Activated T-helper 1 cell treated with anti-CD3 and anti-CD28 coated beads, Interleukin-12 subunit alpha, Interleukin-12 subunit beta, Interleukin-2, Interleukin-4 antibody, amounts not matched to agents 30 ng/mL and 10 ng/mL and 1 ng/mL, durations not matched to agents 14 hours and 24 hours and 36 hours (primary cell): ENCODE measurements around the gene DCAF5. TPM values are rescaled to one million over a fixed set of nuclear protein-coding genes. Genes with fewer than 3 reads are reported as not detected.

Source experiments
- DNase-seq: peaks from one replicate; pipeline ENCODE4 v3.0.0; 2021; ENCODE audit warnings: low spot score
- H3K27ac Mint-ChIP-seq: one replicate; pipeline ENCODE4 v1.8.0; 2021; ENCODE audit warnings: mild to moderate bottlenecking, mixed read lengths
- H3K27me3 Mint-ChIP-seq: one replicate; pipeline ENCODE4 v1.8.0; 2022; ENCODE audit warnings: mild to moderate bottlenecking, moderate library complexity, mixed read lengths; ENCODE audit not compliant: insufficient read depth
- H3K36me3 Mint-ChIP-seq: one replicate; pipeline ENCODE4 v1.8.0; 2021; ENCODE audit warnings: low read depth, mixed read lengths
- H3K4me1 Mint-ChIP-seq: one replicate; pipeline ENCODE4 v1.8.0; 2021; ENCODE audit warnings: low read depth, mixed read lengths
- H3K4me3 Mint-ChIP-seq: one replicate; pipeline ENCODE4 v1.8.0; 2021; ENCODE audit warnings: mild to moderate bottlenecking, moderate library complexity, mixed read lengths
- H3K9me3 Mint-ChIP-seq: one replicate; pipeline ENCODE4 v1.8.0; 2021; ENCODE audit warnings: mixed read lengths
- intact Hi-C: fragments of 100-400 bp; cut with micrococcal nuclease; formaldehyde crosslinking; loops from one replicate; pipeline ENCODE4 v1.15.1; 2024
- total RNA-seq: library from RNA; stranded (reverse); gene quantifications from 2 replicates; pipeline ENCODE4 v1.2.3, GENCODE V29; 2022

DCAF5 gene
- total RNA-seq, 1 donor from 2014 or later, result 29.7 TPM

DNA sequence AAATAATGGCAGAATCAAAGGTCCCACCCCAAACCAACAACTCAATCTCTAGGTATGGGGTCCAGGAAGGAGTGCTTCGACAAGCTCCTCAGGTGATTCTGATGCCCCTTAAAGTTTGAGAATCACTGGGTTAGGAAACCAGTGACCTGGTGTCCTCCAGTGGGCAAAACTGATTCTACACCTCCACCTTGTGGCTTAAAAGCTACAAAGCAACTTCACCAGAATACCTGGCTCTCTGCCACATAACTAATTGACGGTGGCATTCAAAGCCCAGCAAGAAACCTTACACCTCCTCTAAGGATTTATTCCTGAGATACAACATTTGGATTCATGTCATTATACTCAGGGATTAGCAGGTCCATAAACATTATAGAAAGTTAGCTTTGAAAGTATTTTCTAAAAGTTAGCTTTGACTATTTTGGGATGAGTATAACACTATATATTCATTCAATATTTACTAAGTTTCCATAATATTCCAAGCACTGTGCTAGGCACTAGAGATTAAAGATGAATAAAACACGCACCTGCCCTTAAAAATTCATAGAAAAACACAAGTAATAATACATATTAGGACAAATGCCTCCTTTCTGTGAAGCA, 45.4 kb downstream of the DCAF5 start:
- Mint-ChIP-seq H3K4me1 (no peaks in the 10 kb centered on the region), H3K27ac (no peak overlapping the region), H3K36me3 (peaks cover 19% of the 10 kb centered on the region), H3K9me3 (no peaks in the 10 kb centered on the region), H3K27me3 (no peaks in the 10 kb centered on the region), H3K4me3 (no peak overlapping the region)
- DNase-seq, result no peak
- intact Hi-C loops, result loop anchor here (1.0 to 10.0 kb wide), 3 partner anchors 196 to 1173 kb away; no protein-coding TSS in a partner anchor

DNA sequence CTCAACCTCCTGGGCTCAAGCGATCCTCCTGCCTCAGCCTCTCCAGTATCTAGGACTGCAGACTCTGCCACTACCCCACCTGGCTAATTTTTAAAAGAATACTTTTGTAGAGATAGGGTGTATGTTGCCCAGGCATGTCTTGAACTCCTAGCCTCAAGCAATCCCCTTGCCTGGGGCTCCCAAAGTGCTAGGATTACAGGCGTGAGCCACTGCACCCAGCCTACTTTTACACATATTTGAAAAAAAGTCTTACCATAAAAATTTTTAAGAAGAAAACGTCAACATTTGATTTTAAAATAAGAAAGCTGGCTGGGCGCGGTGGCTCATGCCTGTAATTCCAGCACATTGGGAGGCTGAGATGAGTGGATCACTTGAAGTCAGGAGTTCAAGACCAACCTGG, 46.5 kb downstream of the DCAF5 start:
- H3K36me3 Mint-ChIP-seq, result peaks cover 20% of the 10 kb centered on the region
- intact Hi-C loops, result loop anchor here (10.0 kb wide), 1 partner anchor 1172 kb away; no protein-coding TSS in a partner anchor
- no peak overlapping the region for H3K27ac Mint-ChIP-seq
- no peaks in the 10 kb centered on the region for H3K27me3 Mint-ChIP-seq
- no peaks in the 10 kb centered on the region for H3K9me3 Mint-ChIP-seq
- no peak for DNase-seq
- peaks cover 4% of the 10 kb centered on the region for H3K4me1 Mint-ChIP-seq
- no peak overlapping the region for H3K4me3 Mint-ChIP-seq

- intact Hi-C loops, result loop anchor here (10.0 kb wide), 1 partner anchor 1171 kb away; no protein-coding TSS in a partner anchor
- H3K36me3 Mint-ChIP-seq, result peaks cover 13% of the 10 kb centered on the region
- no peak overlapping the region for H3K4me3 Mint-ChIP-seq
- H3K27ac Mint-ChIP-seq, result no peak overlapping the region
- H3K27me3 Mint-ChIP-seq, result no peaks in the 10 kb centered on the region
- DNase-seq, result no peak
- H3K9me3 Mint-ChIP-seq, result no peaks in the 10 kb centered on the region
- peaks cover 10% of the 10 kb centered on the region for H3K4me1 Mint-ChIP-seq
These were observed 47.6 kb downstream of the DCAF5 start for GRCh38 chr14:69105326-69105725.

DNA sequence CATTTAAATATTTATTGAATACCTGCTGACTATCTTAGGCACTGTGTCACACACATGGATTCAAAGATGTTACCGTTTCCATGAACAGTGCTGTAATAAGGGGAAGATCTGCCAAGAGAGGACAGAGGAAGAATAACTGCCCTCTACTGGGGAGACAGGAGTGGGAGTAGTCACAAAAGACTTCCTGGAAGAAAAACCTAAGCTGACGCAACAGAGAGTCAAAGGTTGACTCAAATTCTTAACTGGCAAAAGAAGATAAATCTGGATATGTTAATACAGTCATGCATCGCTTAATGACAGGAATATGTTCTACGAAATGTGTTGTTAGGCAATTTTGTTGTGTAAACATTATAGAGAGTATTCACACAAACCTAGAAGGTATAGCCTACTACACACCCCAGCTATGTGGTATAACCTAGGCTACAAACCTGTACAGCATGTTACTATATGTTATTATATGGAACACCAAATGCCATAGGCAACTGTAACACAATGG, 51.5 kb downstream of the DCAF5 start:
- Mint-ChIP-seq H3K9me3 (no peaks in the 10 kb centered on the region), H3K27me3 (no peaks in the 10 kb centered on the region), H3K4me1 (peaks cover 10% of the 10 kb centered on the region), H3K36me3 (peaks cover 7% of the 10 kb centered on the region), H3K27ac (no peak overlapping the region), H3K4me3 (no peak overlapping the region)
- no peak for DNase-seq
- intact Hi-C loops, result loop anchor here (1.0 to 10.0 kb wide), 2 partner anchors 190 to 1167 kb away; no protein-coding TSS in a partner anchor

GRCh38 chr14:69097974-69098373, 54.9 kb downstream of the DCAF5 start:
- Mint-ChIP-seq H3K4me3 (no peak overlapping the region), H3K27ac (no peak overlapping the region), H3K36me3 (peaks cover 7% of the 10 kb centered on the region), H3K27me3 (no peaks in the 10 kb centered on the region), H3K9me3 (no peaks in the 10 kb centered on the region), H3K4me1 (peaks cover 19% of the 10 kb centered on the region)
- intact Hi-C loops, result no loop called here
- DNase-seq, result no peak

DNA sequence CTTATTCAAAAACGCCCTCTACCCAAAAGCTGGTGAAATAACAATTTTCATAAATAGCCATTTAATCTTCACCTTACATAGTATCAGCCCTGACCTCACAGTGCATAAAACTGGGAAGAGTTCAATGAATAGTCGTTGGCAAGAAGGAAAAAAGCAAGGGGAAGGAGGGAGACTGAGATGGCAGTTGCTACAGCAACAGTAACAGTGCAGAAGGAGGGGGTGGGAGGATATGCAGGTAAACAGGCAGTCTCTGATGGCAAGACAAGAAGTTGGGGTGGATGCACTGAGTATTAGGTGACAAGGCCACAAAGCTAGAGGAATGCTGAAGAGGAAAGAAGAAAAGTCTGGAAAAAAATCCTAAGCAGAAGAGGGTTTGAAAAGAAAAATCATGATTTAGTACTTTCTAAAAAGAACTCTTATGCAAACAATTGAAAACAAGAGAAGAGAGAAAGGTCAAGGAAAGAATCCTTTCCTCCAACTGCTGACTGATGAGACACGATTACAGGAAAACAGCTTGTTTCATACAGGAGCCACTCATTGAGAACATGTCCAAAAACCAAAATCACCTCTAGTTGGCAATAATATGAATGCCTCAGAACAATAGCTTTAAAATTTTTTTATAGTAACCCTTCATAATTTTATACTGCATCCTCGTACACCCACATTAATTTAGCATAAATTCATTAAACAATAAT, 56.0 kb downstream of the DCAF5 start:
- no peak for DNase-seq
- peaks cover 5% of the 10 kb centered on the region for H3K36me3 Mint-ChIP-seq
- peaks cover 21% of the 10 kb centered on the region for H3K4me1 Mint-ChIP-seq
- intact Hi-C loops, result no loop called here
- H3K9me3 Mint-ChIP-seq, result no peaks in the 10 kb centered on the region
- H3K27ac Mint-ChIP-seq, result no peak overlapping the region
- no peaks in the 10 kb centered on the region for H3K27me3 Mint-ChIP-seq
- no peak overlapping the region for H3K4me3 Mint-ChIP-seq

DNA sequence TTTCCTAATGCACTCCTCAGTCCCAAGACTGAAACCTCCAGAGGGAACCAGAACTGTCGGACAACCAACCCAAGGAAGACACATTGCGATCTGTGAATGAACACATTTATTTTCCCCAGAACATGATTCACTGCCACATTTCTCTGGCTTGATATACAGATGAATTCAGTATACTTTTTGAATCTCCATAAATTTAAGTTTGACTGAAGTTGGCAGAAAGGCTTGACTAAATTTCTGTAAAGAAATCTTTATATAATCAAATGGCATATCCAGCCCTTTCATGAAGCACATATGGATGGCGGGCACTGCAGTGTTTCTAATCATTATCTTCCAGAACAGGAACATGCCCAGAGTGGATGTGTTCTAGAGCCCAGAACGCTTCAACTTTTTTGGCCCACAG, 56.7 kb downstream of the DCAF5 start:
- no peak for DNase-seq
- no peaks in the 10 kb centered on the region for H3K9me3 Mint-ChIP-seq
- H3K36me3 Mint-ChIP-seq, result peaks cover 10% of the 10 kb centered on the region
- peaks cover 15% of the 10 kb centered on the region for H3K4me1 Mint-ChIP-seq
- no peak overlapping the region for H3K27ac Mint-ChIP-seq
- intact Hi-C loops, result no loop called here
- no peak overlapping the region for H3K4me3 Mint-ChIP-seq
- H3K27me3 Mint-ChIP-seq, result no peaks in the 10 kb centered on the region

DNA sequence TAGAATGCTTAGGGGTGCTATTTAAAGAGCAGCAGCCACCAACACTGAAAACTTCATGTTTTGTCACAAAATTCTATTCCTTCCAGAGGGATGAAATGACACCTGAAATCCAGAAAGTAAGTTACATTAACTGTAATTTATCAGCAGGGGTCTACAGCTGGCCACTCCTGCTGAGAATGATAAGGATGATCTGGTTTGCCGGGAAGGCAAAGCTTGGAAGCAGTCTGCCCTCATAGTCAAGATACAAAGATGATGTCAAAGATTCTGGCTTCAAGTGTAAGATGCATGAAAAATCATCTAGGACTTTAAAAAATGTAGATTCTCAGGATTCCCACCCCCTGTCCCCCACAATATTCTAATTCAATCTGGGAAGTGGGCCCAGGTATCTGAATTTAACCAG, 58.4 kb downstream of the DCAF5 start:
- no peak for DNase-seq
- Mint-ChIP-seq H3K27me3 (no peaks in the 10 kb centered on the region), H3K27ac (no peak overlapping the region), H3K4me1 (peaks cover 12% of the 10 kb centered on the region), H3K36me3 (peaks cover 16% of the 10 kb centered on the region), H3K4me3 (no peak overlapping the region), H3K9me3 (no peaks in the 10 kb centered on the region)
- intact Hi-C loops, result no loop called here

DNA sequence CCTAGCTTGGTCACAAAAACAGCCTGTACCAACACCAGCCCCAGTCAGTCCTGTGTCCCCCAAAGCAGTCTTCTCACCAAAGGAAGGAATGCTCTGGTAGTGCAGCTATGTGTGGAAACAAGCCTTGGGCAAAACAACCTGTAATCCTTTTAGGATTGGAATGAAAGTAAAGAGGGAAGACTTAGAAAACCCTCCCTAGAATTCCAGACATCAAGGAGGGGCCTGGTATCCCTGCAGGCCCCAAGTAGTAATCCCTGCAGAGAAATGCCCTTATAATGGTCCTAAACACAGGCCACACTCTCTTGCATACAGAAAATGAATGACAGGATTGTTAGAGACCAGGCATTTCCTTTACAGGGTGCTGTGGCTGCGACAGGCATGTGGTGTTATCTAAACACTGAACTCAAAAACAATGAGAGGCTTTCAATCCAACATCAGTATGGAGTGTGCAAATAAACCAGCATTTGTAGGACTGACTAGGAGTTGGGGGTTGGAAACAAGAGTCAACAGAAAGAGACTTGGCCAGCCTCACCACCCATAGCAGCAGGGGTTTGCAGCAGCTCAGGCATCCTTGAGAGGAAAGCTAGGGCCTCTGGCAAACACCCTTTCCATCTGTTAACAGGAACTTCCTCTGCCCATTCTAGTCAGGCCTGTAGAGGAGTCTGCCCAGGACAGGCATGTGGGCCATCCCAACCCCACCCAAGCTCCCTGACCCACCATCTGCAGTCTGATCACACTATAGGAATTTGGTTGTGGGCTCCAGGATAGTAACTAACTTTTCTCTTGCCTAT, 59.1 kb downstream of the DCAF5 start:
- Mint-ChIP-seq H3K27me3 (no peaks in the 10 kb centered on the region), H3K4me1 (peaks cover 17% of the 10 kb centered on the region), H3K27ac (no peak overlapping the region), H3K9me3 (no peaks in the 10 kb centered on the region), H3K4me3 (no peak overlapping the region), H3K36me3 (peaks cover 16% of the 10 kb centered on the region)
- intact Hi-C loops, result no loop called here
- no peak for DNase-seq

DNA sequence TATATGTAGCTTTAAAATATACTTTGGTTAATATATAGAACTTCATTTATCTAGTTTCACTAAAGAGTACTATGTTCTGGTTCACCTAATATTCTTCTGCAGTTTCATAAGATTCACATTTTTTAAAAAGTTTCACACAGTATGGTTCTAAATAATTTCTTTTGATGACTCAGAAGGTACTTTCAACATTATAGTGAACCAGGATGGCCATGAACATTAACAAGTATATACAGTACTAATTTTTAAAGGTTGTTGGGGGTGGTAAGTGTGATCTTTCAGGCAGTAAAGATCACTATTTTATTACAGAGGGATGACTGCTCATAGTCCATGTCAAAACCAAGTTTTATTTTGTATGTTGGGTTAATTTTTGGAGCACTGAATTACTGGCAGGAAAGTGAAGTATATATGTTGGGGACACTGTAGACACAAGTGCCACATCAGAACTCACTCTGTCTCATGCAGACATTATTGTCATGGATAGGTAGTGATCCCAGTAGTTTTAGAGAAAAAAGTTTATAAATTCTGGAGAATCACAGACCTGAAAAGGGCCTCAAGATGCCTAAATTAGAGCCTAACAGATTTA, 60.0 kb downstream of the DCAF5 start:
- Mint-ChIP-seq H3K27ac (no peak overlapping the region), H3K36me3 (peaks cover 13% of the 10 kb centered on the region), H3K9me3 (no peaks in the 10 kb centered on the region), H3K27me3 (no peaks in the 10 kb centered on the region), H3K4me1 (peaks cover 21% of the 10 kb centered on the region), H3K4me3 (no peak overlapping the region)
- DNase-seq, result no peak
- intact Hi-C loops, result no loop called here

- H3K27ac Mint-ChIP-seq, result no peak overlapping the region
- H3K27me3 Mint-ChIP-seq, result no peaks in the 10 kb centered on the region
- H3K4me1 Mint-ChIP-seq, result peaks cover 21% of the 10 kb centered on the region
- no peak overlapping the region for H3K4me3 Mint-ChIP-seq
- intact Hi-C loops, result no loop called here
- peaks cover 18% of the 10 kb centered on the region for H3K36me3 Mint-ChIP-seq
- DNase-seq, result no peak
- H3K9me3 Mint-ChIP-seq, result no peaks in the 10 kb centered on the region
These were observed 61.2 kb downstream of the DCAF5 start for GRCh38 chr14:69091695-69092094.

- intact Hi-C loops, result no loop called here
- peaks cover 22% of the 10 kb centered on the region for H3K36me3 Mint-ChIP-seq
- no peak for DNase-seq
- no peak overlapping the region for H3K27ac Mint-ChIP-seq
- no peaks in the 10 kb centered on the region for H3K9me3 Mint-ChIP-seq
- H3K4me1 Mint-ChIP-seq, result peaks cover 21% of the 10 kb centered on the region
- H3K4me3 Mint-ChIP-seq, result no peak overlapping the region
- no peaks in the 10 kb centered on the region for H3K27me3 Mint-ChIP-seq
These were observed 61.9 kb downstream of the DCAF5 start for GRCh38 chr14:69091006-69091405.
